ENCODE results near the gene DPT.

The DPT gene

GRCh38 chr1:168654198-168654915 is 74.6 kb downstream of the DPT start:
- no peak for DNase-seq

GRCh38 chr1:168653567-168653966 is 75.4 kb downstream of the DPT start:
- no peak for DNase-seq

- no peak for DNase-seq
Measured at GRCh38 chr1:168645721-168646120, 83.3 kb downstream of the DPT start.

Data from NCI-H510A treated with DMSO at 0.1 percent for 48 hours (cell line).